ACC112 (cell line): ENCODE results near the gene ADSL.

ENCODE experiments used
- H2AFZ ChIP-seq: fragments of 200-600 bp; sonication (generic); one replicate; pipeline ENCODE4 v1.6.0; 2017; ENCODE audit warnings: antibody characterized with exemption, low read length; ENCODE audit not compliant: unreplicated experiment
- H3K27ac ChIP-seq: fragments of 200-600 bp; sonication (generic); 2 replicates; pipeline ENCODE4 v1.5.1; 2014; ENCODE audit warnings: low read depth, mild to moderate bottlenecking, antibody characterized with exemption, low read length, moderate library complexity
- H3K27me3 ChIP-seq: fragments of 200-600 bp; sonication (generic); 2 replicates; pipeline ENCODE4 v1.6.1; 2014; ENCODE audit warnings: mild to moderate bottlenecking, antibody characterized with exemption, low read length, moderate library complexity, mixed read lengths; ENCODE audit not compliant: insufficient read depth
- H3K36me3 ChIP-seq: fragments of 200-600 bp; sonication (generic); 2 replicates; pipeline ENCODE4 v1.6.1; 2016; ENCODE audit warnings: mild to moderate bottlenecking, antibody characterized with exemption, low read length, moderate library complexity, mixed read lengths; ENCODE audit not compliant: insufficient read depth
- H3K4me1 ChIP-seq: fragments of 200-600 bp; sonication (generic); one replicate; pipeline ENCODE4 v1.6.1; 2016; ENCODE audit warnings: low read length, mixed read lengths; ENCODE audit not compliant: insufficient read depth, unreplicated experiment, control insufficient read depth
- H3K4me3 ChIP-seq: fragments of 200-600 bp; sonication (generic); 2 replicates; pipeline ENCODE4 v1.5.1; 2014; ENCODE audit warnings: mild to moderate bottlenecking, low read depth, low read length
- H3K79me2 ChIP-seq: fragments of 200-600 bp; sonication (generic); one replicate; pipeline ENCODE4 v1.6.0; 2016; ENCODE audit warnings: low read length; ENCODE audit not compliant: control insufficient read depth, unreplicated experiment, insufficient read depth

ADSL gene

DNA sequence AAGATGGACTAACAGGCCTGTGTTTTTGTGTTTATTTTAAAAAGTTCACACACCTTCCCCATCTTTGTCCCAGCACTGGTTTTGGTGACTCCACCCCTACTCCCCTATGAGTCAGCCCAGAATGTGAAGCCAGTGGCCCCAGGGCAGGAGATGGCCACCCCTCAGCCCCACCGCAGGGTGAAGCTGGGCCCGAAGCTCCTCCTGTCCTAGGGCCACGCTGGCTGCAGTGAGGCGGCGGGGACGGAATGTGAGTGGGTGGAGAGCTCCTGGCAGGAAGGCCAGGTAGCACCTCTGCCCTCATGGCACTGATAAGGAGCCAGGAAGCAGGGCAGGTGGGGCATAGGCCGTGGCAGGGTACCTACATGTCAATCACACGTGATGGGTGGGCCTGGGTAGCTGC lies 64.0 kb downstream of the ADSL start:
- Histone ChIP-seq H3K36me3 (no peaks in the 10 kb centered on the region), H3K4me3 (no peak overlapping the region), H3K27ac (no peak overlapping the region), H3K79me2 (no peaks in the 10 kb centered on the region), H2AFZ (no peak overlapping the region), H3K27me3 (no peaks in the 10 kb centered on the region), H3K4me1 (no peaks in the 10 kb centered on the region)

DNA sequence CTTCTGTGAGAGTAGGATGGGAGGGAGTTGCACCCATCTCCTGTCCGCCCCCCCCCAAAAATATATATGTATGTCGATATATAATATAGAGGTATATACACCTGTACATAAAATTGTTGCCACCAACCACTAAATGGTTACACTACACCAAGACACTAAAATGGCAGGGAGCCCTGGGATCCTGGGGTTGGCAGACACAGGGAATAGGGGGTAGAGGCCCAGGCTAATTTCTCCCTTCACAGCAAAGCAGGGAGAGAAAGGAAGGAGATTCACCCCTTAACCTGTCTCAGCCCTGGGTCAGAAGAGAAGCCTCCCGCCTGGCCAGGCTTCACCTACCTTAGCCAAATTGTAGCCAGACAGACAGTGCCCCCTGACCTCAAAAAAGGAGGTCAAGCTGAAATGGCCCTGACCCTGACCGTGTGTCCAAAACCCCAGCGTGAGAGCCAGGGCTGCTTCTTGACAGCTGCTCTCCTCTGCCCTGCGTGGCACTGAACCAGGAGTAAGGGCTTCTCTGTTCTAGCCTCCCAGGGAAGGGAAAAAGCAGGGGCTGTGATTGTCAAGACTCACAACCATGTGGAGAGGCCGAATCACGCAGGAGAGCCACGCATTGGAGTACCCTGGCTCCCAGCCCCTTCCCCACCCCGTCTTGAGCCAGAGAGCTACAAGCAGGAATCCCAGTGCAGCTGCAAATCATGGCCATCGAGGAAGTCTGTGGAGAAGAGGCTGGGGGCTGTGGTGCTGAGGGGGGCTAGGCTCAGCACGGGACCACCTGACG lies 64.6 kb downstream of the ADSL start:
- Histone ChIP-seq H3K4me1 (no peaks in the 10 kb centered on the region), H3K27ac (no peak overlapping the region), H3K79me2 (no peaks in the 10 kb centered on the region), H3K27me3 (no peaks in the 10 kb centered on the region), H3K36me3 (no peaks in the 10 kb centered on the region), H2AFZ (no peak overlapping the region), H3K4me3 (no peak overlapping the region)

DNA sequence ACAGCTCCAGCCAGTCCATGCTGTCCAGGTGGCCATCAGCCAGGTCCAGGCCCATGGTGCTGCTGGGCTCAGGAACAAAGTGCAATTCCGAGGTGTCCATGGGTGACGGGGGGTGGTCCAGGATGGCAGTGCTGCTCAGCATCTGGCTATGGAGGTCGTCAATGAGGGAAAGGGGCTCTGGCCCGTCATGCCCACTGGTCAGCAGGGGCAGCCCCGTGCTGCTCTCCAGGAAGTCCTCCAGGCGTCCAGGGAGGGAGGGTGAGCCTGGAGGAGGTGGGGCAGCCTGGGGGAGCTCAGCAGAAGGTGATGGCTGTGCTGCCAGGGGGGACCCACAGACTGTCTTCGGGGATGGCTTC lies 65.2 kb downstream of the ADSL start:
- H2AFZ ChIP-seq: no peak overlapping the region
- no peak overlapping the region for H3K27ac ChIP-seq
- H3K27me3 ChIP-seq: no peaks in the 10 kb centered on the region
- H3K4me3 ChIP-seq: no peak overlapping the region
- H3K79me2 ChIP-seq: no peaks in the 10 kb centered on the region
- no peaks in the 10 kb centered on the region for H3K36me3 ChIP-seq
- no peaks in the 10 kb centered on the region for H3K4me1 ChIP-seq

DNA sequence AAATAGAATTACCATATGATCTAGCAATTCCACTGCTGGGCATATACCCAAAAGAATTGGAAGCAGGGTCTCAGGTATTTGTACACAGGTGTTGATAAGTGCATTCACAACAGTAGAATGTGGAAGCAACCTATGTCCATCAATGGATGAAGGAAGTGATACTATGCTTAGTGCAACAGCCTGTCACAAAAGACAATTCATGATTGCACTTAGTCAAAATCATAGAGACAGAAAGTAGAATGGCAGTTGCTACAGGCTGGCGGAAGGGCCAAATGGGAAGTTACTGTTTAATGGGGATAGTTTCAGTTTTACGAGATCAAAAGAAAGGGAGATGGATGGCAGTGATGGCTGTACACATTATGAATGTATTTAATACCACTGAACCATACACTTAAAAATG lies 66.1 kb downstream of the ADSL start:
- Histone ChIP-seq H3K4me3 (no peak overlapping the region), H3K36me3 (no peaks in the 10 kb centered on the region), H3K79me2 (no peaks in the 10 kb centered on the region), H2AFZ (no peak overlapping the region), H3K4me1 (no peaks in the 10 kb centered on the region), H3K27ac (no peak overlapping the region), H3K27me3 (no peaks in the 10 kb centered on the region)

DNA sequence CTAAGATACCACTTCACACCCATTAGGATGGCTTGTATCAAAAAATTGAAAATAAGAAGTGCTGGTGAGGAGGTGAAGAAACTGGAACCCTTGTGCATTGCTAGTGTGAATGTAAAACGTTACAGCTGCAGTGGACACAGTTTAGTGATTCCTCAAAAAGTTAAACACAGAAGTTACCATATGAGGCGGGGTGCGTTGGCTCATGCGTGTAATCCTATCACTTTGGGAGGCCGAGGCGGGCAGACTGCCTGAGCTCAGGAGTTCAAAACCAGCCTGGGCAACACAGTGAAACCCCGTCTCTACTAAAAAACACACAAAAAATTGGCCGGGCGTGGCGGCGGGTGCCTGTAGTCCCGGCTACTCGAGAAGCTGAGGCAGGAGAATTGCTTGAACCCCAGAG lies 67.6 kb downstream of the ADSL start:
- H2AFZ ChIP-seq: no peak overlapping the region
- H3K4me3 ChIP-seq: no peak overlapping the region
- H3K79me2 ChIP-seq: no peaks in the 10 kb centered on the region
- no peaks in the 10 kb centered on the region for H3K4me1 ChIP-seq
- H3K36me3 ChIP-seq: no peaks in the 10 kb centered on the region
- H3K27me3 ChIP-seq: no peaks in the 10 kb centered on the region
- H3K27ac ChIP-seq: no peak overlapping the region

DNA sequence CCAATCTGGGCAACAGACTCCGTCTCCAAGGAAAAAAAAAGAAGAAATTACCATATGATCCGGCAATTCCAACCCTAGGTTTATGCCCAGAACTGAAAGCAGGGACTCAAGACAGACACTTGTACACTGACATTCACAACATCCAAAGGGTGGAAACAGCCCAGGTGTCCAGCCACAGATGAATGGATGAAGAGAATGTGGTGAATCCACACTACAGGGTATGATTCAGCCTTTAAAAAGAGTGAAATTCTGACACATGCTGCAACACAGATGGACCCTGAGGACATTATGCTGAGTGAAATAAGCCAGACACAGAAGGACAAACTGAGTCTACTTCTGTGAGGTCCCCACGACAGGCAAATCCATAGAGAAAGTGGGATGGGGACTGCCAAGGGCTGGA lies 68.0 kb downstream of the ADSL start:
- H3K27me3 ChIP-seq: no peaks in the 10 kb centered on the region
- no peaks in the 10 kb centered on the region for H3K4me1 ChIP-seq
- H3K79me2 ChIP-seq: no peaks in the 10 kb centered on the region
- H2AFZ ChIP-seq: no peak overlapping the region
- no peaks in the 10 kb centered on the region for H3K36me3 ChIP-seq
- H3K27ac ChIP-seq: no peak overlapping the region
- H3K4me3 ChIP-seq: no peak overlapping the region

DNA sequence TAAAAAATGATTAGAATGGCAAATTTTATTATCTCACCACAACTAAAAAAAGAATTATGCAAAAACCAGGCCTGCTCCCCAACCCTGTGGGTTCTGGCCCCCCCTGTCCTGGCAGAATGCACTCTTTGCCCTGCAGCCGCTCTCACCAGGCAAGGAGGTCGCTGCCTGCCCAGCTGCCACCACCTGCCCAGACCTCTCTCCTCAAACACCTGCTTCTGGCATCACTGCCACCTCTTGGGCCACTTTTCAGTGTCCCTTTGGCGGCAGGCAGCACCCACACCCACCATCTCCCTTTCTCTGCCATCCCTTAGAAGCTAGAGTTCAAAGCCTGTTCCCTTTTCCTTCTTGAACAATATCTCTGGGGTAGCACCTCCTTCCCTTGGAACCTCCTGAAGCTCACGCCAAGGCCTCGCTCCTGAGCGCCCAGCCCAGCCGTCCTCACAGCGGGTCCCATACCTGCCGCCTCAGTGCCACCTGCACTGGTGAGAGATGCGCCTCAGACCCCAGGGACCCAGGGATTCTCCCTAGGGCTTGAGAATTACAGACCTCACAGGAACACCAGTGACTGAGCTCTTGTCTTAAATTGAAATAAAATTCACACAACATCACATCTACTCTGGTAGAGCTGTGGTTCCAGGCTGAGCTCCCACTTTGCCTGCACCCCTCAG lies 68.7 kb downstream of the ADSL start:
- no peaks in the 10 kb centered on the region for H3K36me3 ChIP-seq
- H3K27ac ChIP-seq: no peak overlapping the region
- no peak overlapping the region for H3K4me3 ChIP-seq
- H3K79me2 ChIP-seq: no peaks in the 10 kb centered on the region
- H3K27me3 ChIP-seq: no peaks in the 10 kb centered on the region
- no peak overlapping the region for H2AFZ ChIP-seq
- H3K4me1 ChIP-seq: no peaks in the 10 kb centered on the region

DNA sequence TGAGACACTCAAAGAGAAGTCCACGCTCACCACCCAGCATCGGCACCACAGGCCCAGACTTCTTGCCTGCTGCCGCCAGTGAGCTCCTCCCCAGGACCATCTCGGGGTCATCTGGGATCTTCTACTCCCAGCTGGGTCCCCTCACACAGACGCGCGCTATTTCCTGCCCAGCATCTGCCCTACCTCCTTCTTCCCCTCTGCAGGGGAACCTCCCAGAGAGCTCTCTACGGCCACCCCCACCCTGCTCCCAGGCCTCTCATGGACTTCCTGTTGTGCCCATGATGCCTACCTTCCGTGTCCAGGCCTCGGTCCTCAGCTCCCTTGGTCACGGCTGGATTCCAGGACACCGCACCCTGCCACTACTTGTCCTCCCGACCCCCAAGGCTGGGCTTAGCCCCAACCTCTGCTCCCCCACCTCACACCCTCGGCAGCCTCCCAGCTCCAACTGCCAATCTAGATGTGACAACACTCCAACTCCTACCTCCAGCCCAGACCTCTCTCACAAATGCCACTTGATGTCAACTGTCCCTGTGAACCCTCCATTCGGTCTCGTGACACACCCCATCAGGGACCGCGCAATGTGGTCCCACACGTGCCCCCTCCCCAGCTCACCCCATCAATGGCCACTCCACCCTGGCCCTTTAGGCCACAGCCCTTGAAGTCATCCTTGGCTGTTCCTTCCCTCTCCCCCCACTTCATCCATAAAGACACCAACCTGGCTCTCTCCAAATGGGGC lies 69.4 kb downstream of the ADSL start:
- no peaks in the 10 kb centered on the region for H3K27me3 ChIP-seq
- H3K4me3 ChIP-seq: no peak overlapping the region
- no peaks in the 10 kb centered on the region for H3K36me3 ChIP-seq
- no peak overlapping the region for H2AFZ ChIP-seq
- H3K27ac ChIP-seq: no peak overlapping the region
- H3K4me1 ChIP-seq: no peaks in the 10 kb centered on the region
- H3K79me2 ChIP-seq: no peaks in the 10 kb centered on the region

DNA sequence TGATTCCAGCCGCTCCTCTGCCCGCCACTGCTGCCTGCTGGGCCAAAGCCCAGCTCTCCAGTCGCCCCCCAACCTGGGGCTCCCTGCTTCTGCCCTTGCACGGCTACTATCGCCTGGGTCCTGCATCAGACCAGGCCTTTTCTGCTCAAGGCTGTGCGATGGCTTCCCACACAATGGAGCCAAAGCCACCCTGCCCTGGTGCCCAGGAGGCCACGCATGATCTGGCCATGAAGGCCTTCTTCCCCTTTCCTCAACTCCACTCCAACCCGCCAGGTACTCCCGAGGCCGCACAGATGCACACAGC lies 69.9 kb downstream of the ADSL start:
- H3K79me2 ChIP-seq: no peaks in the 10 kb centered on the region
- H3K4me1 ChIP-seq: no peaks in the 10 kb centered on the region
- no peaks in the 10 kb centered on the region for H3K36me3 ChIP-seq
- no peak overlapping the region for H2AFZ ChIP-seq
- no peaks in the 10 kb centered on the region for H3K27me3 ChIP-seq
- no peak overlapping the region for H3K4me3 ChIP-seq
- H3K27ac ChIP-seq: no peak overlapping the region

DNA sequence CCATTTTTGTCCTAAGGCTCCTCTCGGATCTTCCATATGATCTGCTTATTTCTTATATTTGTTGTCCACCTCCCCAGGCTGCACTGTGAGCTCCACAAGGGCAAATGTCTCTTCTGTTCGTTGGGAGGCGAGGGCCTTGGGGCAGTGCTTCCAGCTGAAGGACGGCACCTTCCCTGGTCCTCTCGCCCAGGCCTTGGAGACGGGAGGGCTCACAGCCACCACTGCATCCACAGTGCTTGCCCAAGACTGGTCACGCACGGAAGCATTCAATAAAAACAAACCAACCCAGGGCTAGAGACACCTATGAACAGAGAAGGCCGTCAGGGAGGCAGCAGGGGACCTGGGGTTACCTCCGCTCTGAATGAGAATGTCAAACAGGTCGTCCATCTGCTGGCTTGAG lies 70.3 kb downstream of the ADSL start:
- Histone ChIP-seq H3K27ac (no peak overlapping the region), H3K36me3 (no peaks in the 10 kb centered on the region), H3K4me3 (no peak overlapping the region), H3K4me1 (no peaks in the 10 kb centered on the region), H3K27me3 (no peaks in the 10 kb centered on the region), H2AFZ (no peak overlapping the region), H3K79me2 (no peaks in the 10 kb centered on the region)

DNA sequence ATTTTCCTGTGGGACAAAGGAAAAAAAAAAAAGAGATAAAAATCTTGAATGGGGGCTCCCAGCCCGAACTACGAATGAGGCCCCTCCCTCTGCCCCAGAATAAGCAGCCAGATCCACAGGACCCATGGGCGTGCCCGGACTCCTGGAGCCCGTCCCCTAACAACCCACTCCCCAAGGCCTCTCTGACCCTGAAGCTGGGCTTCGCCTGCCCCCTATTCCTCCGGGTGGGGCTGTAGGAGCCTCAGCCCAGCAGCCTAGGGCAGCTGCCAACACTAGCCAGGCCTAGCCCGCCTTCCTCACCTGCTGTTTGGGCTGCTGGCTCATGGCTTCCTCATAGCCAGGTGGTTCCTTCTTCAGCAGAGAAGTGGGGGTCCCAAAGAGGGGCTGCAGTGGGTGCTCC lies 70.7 kb downstream of the ADSL start:
- Histone ChIP-seq H3K36me3 (no peaks in the 10 kb centered on the region), H3K79me2 (no peaks in the 10 kb centered on the region), H3K4me3 (no peak overlapping the region), H2AFZ (no peak overlapping the region), H3K27me3 (no peaks in the 10 kb centered on the region), H3K27ac (no peak overlapping the region), H3K4me1 (no peaks in the 10 kb centered on the region)
